Neuron (in vitro differentiated cells): Measurements from ENCODE around the gene DUSP16.

Experiments used
- H2AFZ ChIP-seq: one replicate; pipeline ENCODE4 v1.6.1; 2013; ENCODE audit warnings: low read depth, mild to moderate bottlenecking, inconsistent platforms, low read length, moderate library complexity
- H3K27me3 ChIP-seq: one replicate; pipeline ENCODE4 v1.6.1; 2013; ENCODE audit warnings: low read length; ENCODE audit not compliant: insufficient read depth
- H3K36me3 ChIP-seq: one replicate; pipeline ENCODE4 v1.6.1; 2013; ENCODE audit warnings: low read length; ENCODE audit not compliant: insufficient read depth
- H3K4me1 ChIP-seq: one replicate; pipeline ENCODE4 v1.6.1; 2013; ENCODE audit warnings: low read length; ENCODE audit not compliant: insufficient read depth
- H3K4me3 ChIP-seq: 2 replicates; pipeline ENCODE4 v1.5.1; 2013; ENCODE audit warnings: mild to moderate bottlenecking, low read length, moderate library complexity
- H3K9me3 ChIP-seq: one replicate; pipeline ENCODE4 v1.6.1; 2013; ENCODE audit warnings: low read length

The DUSP16 gene

DNA sequence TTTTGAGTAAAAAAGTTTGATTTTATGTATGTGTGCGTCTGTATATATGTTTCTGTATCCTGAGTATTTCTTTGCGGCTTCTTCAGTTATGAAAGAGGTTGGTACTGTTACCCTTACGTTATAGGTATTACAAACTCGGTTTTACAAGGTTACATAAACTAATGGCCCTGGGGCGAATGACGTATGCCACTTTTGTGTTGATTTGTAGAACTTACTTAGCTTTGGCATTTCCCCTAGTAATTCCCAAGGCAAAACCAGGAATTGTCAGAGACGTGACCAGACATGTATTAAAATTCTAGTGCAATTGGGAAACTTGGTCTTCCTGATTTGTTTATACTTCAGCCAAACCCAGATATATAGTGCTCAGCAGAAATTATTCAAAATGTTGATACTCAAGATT, 93.3 kb downstream of the DUSP16 start:
- H3K27me3 ChIP-seq = no peaks in the 10 kb centered on the region
- no peaks in the 10 kb centered on the region for H3K4me1 ChIP-seq
- H3K36me3 ChIP-seq = peaks cover 15% of the 10 kb centered on the region
- H3K4me3 ChIP-seq = no peak overlapping the region
- H3K9me3 ChIP-seq = peaks cover 7% of the 10 kb centered on the region
- H2AFZ ChIP-seq = no peak overlapping the region

DNA sequence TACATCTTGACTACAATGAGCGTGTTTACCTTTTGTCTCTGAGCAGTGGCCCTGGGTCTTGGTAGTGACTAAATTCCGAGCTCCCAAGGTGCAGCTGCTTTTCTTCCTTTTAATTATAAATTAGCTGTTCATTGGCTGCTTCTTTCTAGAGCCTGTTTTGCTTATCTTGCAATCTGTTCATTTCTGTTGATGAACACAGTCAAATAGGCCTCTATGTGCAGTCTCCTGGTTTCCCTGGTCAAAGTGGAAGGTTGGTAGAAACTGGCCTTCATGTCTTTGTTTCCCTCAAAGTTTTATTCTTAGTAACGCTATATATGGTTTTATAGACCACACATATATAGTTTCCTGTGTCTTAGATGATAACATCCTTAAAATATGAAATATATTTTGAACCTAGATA, 94.1 kb downstream of the DUSP16 start:
- peaks cover 7% of the 10 kb centered on the region for H3K9me3 ChIP-seq
- H3K4me1 ChIP-seq = no peaks in the 10 kb centered on the region
- no peak overlapping the region for H3K4me3 ChIP-seq
- H3K36me3 ChIP-seq = peaks cover 8% of the 10 kb centered on the region
- H3K27me3 ChIP-seq = no peaks in the 10 kb centered on the region
- H2AFZ ChIP-seq = no peak overlapping the region

DNA sequence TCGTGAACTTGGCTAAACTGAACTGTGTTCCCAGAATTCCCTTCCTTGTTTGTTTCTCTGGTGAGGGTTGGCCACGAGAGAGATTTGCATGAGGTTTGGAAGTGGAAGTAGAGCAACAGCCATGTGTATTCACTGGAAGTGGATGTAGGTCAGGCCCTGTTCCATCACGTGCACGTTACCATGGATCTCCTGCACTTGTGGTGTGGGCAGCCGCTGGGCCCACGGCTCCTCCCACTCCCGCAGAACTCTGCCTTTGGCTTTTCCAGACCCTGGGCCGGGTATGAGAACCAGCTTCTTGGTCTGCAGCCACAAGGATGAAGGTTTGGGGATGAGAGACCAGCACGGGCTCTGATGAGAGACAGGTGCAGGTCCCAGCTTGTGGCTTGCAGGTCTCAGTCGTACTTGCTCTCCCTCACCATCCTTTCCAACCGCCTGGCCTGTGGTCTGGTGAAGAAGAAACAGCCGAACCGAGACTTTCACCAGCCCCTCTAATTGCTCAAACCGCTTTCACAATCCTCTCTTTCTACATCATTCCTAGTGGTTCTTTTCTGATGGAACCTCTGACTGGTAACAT, 94.9 kb downstream of the DUSP16 start:
- peaks cover 8% of the 10 kb centered on the region for H3K36me3 ChIP-seq
- H3K4me3 ChIP-seq = no peak overlapping the region
- no peak overlapping the region for H2AFZ ChIP-seq
- H3K27me3 ChIP-seq = no peaks in the 10 kb centered on the region
- H3K9me3 ChIP-seq = peaks cover 7% of the 10 kb centered on the region
- H3K4me1 ChIP-seq = no peaks in the 10 kb centered on the region

DNA sequence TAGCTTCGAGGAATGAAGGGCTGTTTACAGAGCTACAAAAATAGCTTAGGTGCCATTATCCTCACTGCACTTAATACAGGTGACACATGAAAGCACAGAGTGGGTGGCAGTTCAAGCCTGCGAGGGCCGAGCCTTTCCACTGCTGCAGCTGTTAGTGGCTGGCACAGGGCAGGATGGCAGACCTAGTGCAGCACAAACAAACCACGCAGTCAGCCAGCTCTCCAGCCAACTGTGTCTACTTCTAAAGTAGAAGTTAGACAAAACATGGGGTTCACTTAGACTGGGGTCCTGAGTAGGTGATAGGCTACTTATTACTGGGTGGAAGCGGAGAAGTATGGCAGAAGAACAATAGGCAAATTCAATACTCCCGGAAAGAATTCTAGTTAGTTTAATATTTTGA, 95.4 kb downstream of the DUSP16 start:
- H3K4me3 ChIP-seq = no peak overlapping the region
- H3K36me3 ChIP-seq = peaks cover 8% of the 10 kb centered on the region
- no peak overlapping the region for H2AFZ ChIP-seq
- H3K27me3 ChIP-seq = no peaks in the 10 kb centered on the region
- H3K9me3 ChIP-seq = peaks cover 7% of the 10 kb centered on the region
- no peaks in the 10 kb centered on the region for H3K4me1 ChIP-seq

DNA sequence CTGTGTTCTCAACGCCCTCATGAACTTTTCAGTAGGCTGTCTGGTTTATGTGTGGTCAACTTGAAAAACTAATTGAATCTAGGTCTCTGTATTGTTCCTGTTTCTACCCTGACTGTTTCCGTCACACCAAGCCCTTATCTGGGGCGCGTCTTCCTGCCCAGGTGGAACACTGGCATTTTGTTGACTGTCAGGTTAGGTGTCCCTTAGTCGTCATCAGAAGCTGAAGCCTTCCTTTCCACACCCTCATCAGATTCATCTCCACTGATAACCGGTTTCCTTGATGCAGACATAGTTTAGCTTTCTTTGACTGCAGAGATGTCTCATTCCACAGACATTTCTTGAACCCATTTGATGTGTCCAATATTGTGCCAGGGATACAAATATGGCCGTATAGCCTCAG, 96.5 kb downstream of the DUSP16 start:
- Histone ChIP-seq H3K27me3 (no peaks in the 10 kb centered on the region), H3K9me3 (peaks cover 7% of the 10 kb centered on the region), H3K4me1 (no peaks in the 10 kb centered on the region), H3K4me3 (no peak overlapping the region), H3K36me3 (peaks cover 8% of the 10 kb centered on the region), H2AFZ (no peak overlapping the region)

DNA sequence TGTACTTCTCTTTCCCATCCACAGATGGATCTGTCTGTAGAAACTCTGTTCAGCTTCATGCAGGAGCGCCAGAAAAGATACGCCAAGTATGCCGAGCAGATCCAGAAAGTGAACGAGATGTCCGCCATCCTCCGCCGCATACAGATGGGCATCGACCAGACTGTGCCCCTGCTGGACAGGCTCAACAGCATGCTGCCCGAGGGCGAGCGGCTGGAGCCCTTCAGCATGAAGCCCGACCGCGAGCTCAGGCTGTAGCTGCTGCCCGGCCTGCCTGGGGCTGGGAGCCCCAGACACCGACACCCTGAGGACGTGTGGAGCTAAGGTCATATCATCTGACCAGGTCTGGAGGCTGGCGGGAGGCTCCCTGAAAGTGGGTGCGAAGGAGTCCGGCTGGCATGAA, 97.1 kb downstream of the DUSP16 start:
- no peaks in the 10 kb centered on the region for H3K4me1 ChIP-seq
- H3K36me3 ChIP-seq = peaks cover 8% of the 10 kb centered on the region
- peaks cover 5% of the 10 kb centered on the region for H3K9me3 ChIP-seq
- H3K27me3 ChIP-seq = no peaks in the 10 kb centered on the region
- no peak overlapping the region for H2AFZ ChIP-seq
- H3K4me3 ChIP-seq = no peak overlapping the region

DNA sequence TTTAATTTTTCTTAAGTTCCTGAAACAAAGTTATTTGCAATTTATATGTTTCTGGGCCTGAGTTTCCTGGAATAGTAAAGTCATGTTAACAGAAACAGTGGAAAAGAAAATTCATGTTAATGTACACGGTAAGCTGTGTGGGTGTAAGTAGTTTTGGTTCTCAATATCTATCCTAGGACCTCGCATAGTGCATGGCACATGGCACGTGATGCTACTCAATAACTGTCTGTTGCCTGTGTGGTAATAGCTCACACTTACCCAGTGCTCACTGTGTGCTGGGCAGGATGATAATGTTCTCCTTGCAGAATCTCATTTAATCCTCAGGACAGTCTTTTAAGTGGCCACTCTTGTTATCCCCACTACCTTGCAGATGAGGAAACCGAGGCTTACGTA, 100.7 kb downstream of the DUSP16 start:
- Histone ChIP-seq H2AFZ (no peak overlapping the region), H3K9me3 (no peaks in the 10 kb centered on the region), H3K36me3 (peaks cover 8% of the 10 kb centered on the region), H3K4me3 (no peak overlapping the region), H3K4me1 (no peaks in the 10 kb centered on the region), H3K27me3 (no peaks in the 10 kb centered on the region)

DNA sequence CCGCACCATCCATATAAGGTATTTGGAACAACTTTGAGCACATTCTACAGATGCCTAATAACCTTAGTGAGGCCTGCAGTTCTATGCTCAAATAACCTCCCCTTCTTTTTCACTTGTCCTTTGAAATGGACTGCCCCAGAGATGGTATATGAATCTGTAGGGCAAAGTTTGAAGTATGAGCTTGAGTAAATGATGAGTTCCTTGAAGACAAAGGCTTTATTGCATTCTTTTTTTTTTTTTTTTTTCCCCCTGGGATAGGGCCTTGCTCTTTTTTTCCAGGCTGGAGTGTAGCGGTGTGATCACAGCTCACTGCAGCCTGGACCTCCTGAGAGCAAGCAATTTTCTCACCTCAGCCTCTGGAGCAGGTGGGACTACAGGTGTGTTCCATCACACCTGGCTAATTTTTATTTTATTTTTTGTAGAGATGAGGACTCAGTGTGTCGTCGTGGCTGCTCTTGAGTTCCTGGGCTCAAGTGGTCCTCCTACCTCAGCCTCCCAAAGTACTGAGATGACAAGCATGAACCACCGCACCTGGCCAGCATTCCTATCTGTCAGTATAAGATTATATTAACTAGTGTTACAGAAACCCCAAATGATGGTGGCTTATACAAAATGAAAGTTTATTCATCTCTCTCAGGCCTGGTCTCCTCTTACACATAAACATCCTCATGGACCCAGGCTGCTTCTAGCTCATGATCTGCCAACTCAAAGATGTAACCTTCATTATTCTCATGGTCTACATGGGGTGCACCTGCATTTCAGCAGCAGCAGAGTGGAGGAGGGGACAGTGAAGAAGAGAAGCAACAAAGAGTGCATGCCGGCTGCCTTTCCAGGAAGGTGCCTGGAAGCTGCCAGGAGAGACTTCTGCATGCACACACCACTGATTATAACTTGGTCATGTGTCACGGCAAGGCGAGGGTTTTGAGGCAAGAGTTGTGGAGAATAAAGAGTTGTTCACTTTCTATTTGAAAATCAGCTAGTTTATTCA, 101.4 kb downstream of the DUSP16 start:
- Histone ChIP-seq H3K36me3 (peaks cover 5% of the 10 kb centered on the region), H3K9me3 (no peaks in the 10 kb centered on the region), H2AFZ (no peak overlapping the region), H3K4me1 (no peaks in the 10 kb centered on the region), H3K4me3 (no peak overlapping the region), H3K27me3 (no peaks in the 10 kb centered on the region)

DNA sequence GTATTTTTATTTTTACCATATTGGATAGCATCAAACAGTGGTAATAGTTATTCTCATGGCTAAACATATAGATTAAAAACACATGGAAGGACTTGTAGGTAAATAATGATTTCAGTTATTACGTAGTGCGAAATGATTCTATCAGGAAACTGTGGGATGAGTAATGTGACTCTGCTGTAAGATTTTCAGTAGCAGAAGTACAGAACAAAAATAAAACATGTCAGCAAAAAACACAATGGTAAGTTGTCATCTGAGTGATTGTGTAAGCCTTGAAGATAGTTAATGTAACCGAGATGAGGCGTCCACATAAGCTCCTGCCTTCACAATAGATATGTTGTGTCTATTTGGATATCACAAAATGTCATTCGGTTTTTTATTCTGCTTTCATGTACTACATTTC, 106.0 kb downstream of the DUSP16 start:
- Histone ChIP-seq H3K4me1 (peaks cover 13% of the 10 kb centered on the region), H3K27me3 (no peaks in the 10 kb centered on the region), H3K4me3 (no peak overlapping the region)

DNA sequence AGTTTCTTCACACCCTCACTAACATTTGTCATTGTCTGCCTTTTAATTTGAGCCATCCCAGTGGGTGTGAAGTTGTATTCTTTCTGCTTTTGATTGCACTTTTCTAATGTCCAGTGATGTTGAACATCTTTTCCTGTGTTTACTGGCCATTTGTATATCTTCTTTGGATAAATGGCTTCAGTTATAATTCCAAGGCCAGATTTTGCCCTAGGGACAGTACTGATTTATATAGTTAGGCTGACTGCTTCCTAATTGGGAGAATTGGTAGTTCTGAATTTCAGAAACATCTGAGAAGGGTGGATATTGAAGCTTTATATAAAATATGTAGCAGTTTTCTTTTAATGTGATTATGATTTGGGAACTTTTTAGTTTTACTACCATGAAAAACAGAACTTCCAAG, 108.3 kb downstream of the DUSP16 start:
- peaks cover 13% of the 10 kb centered on the region for H3K4me1 ChIP-seq
- no peaks in the 10 kb centered on the region for H3K27me3 ChIP-seq
- H3K36me3 ChIP-seq = no peaks in the 10 kb centered on the region

More for the DNA sequence above, 106.0 kb downstream of the DUSP16 start:
- Histone ChIP-seq H2AFZ (no peak overlapping the region), H3K36me3 (no peaks in the 10 kb centered on the region), H3K9me3 (no peaks in the 10 kb centered on the region)

DNA sequence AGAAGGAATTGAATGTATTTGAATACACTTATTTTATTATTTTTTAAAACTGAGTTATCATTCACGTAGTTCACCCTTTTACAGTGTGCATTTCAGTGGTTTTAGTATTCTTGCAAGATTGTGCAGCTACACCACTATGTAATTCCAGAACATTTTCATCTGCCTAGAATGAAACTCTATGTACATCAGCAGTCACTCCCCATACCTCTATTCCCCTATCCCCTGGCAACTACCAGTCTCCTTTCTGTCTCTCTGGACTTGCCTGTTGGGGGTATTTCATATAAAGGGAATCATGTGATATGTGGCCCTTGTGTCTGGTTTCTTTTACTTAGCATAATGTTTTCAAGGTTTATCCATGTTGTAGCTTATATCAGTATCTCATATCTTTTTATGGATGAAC, 109.0 kb downstream of the DUSP16 start:
- no peaks in the 10 kb centered on the region for H3K27me3 ChIP-seq
- no peaks in the 10 kb centered on the region for H3K9me3 ChIP-seq
- no peaks in the 10 kb centered on the region for H3K36me3 ChIP-seq
- peaks cover 13% of the 10 kb centered on the region for H3K4me1 ChIP-seq
- H2AFZ ChIP-seq = no peak overlapping the region
- no peak overlapping the region for H3K4me3 ChIP-seq

More for the DNA sequence above, 108.3 kb downstream of the DUSP16 start:
- H3K9me3 ChIP-seq = no peaks in the 10 kb centered on the region
- no peak overlapping the region for H3K4me3 ChIP-seq
- H2AFZ ChIP-seq = no peak overlapping the region

DNA sequence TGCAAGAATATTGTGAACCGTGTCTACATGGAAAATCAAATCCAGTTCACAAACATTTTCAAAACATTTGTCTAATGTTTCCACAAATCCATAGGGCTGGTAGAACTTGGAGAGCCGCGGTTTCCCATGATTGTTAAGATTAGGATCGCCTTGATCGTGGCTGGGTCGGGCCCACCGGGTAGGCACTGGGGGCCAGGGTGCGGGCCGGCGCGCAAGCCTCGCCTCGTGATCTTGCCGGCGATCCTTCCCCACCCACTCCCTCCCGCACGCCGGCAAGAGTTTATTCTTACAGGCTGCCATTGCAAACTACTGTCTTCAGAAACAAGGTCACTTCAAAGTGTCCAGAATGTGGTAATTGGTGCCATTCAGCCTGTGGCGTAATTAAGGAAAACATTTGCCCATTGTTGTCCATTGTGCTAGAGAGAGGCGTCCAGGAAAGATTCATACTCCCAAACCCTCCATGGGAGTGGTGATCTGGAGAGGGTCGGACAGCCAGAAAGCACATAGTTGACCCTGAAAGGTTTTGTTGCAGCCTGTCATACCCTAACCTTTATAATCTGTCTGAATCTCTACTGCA, 110.2 kb downstream of the DUSP16 start:
- no peak overlapping the region for H2AFZ ChIP-seq
- no peaks in the 10 kb centered on the region for H3K9me3 ChIP-seq
- no peaks in the 10 kb centered on the region for H3K27me3 ChIP-seq
- no peak overlapping the region for H3K4me3 ChIP-seq
- no peaks in the 10 kb centered on the region for H3K36me3 ChIP-seq
- H3K4me1 ChIP-seq = peaks cover 13% of the 10 kb centered on the region

DNA sequence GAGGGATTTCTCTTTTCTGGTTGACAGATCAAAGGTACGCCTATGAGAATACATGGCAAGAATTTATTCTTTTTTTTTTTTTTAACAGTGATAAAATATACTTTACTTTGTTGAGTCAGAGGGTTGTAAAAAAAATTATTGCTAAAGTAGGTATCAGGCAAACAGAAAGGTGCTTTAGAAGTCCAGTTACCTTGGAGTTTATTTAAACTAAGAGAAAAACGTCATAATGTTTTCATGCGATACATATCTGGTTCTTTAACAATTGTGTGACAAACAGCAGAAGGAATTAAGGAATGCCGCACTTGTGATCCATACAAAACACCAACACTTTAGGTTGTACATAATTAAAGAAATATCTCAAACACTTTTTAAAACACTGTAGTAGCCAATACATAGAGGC, 111.6 kb downstream of the DUSP16 start:
- no peaks in the 10 kb centered on the region for H3K36me3 ChIP-seq
- no peak overlapping the region for H3K4me3 ChIP-seq
- H3K4me1 ChIP-seq = peaks cover 13% of the 10 kb centered on the region
- H3K9me3 ChIP-seq = no peaks in the 10 kb centered on the region
- no peak overlapping the region for H2AFZ ChIP-seq
- no peaks in the 10 kb centered on the region for H3K27me3 ChIP-seq
